Measurements from ENCODE around the gene TMOD1. TPM values are rescaled to one million over a fixed set of nuclear protein-coding genes. Genes with fewer than 3 reads are reported as not detected.

Gene TMOD1
- polyA plus RNA-seq, 1 of the 3 experiments (the other 2 are of a cell fraction) = 0.54 TPM

- CTCF ChIA-PET = interaction anchor here (1.5 to 2.4 kb wide), 2 partner anchors 72 to 88 kb away, joined by 3 to 6 read pairs; no protein-coding TSS in a partner anchor
- no peak overlapping the region for H3K9ac ChIP-seq
- TF ChIP-seq ELF1 (IDR thresholded peaks at IDR 0.05) (no peak), RCOR1 (IDR thresholded peaks at IDR 0.05; ENCODE audit: low read length) (no peak), USF1 (IDR thresholded peaks at IDR 0.05; ENCODE audit: borderline replicate concordance, low read depth) (no peak), REST (IDR thresholded peaks at IDR 0.05; ENCODE audit: low read depth, low read length) (no peak), MEF2A (IDR thresholded peaks at IDR 0.05; ENCODE audit: borderline replicate concordance, low read depth) (no peak), CTCF (IDR thresholded peaks at IDR 0.05) (no peak), FOSL2 (IDR thresholded peaks at IDR 0.05; ENCODE audit: borderline replicate concordance, low read depth) (no peak), EP300 (IDR thresholded peaks at IDR 0.05; ENCODE audit: borderline replicate concordance in 1 of 2, low read depth in 1 of 2, low read length in 1 of 2) (no peak), TEAD4 (IDR thresholded peaks at IDR 0.05; ENCODE audit: borderline replicate concordance, insufficient read depth) (no peak)
- TF ChIP-seq, protein P1, sequence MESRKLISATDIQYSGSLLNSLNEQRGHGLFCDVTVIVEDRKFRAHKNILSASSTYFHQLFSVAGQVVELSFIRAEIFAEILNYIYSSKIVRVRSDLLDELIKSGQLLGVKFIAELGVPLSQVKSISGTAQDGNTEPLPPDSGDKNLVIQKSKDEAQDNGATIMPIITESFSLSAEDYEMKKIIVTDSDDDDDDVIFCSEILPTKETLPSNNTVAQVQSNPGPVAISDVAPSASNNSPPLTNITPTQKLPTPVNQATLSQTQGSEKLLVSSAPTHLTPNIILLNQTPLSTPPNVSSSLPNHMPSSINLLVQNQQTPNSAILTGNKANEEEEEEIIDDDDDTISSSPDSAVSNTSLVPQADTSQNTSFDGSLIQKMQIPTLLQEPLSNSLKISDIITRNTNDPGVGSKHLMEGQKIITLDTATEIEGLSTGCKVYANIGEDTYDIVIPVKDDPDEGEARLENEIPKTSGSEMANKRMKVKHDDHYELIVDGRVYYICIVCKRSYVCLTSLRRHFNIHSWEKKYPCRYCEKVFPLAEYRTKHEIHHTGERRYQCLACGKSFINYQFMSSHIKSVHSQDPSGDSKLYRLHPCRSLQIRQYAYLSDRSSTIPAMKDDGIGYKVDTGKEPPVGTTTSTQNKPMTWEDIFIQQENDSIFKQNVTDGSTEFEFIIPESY (IDR thresholded peaks at IDR 0.05; ENCODE audit: borderline replicate concordance, low read depth) = no peak
Measured at GRCh38 chr9:97526895-97527575, 25.6 kb downstream of the TMOD1 start.

More at GRCh38 chr9:97526895-97527575, 25.6 kb downstream of the TMOD1 start:
- Histone ChIP-seq H3K4me2 (no peak overlapping the region), H3K36me3 (replicated peaks in 1 of 2; ENCODE audit: control insufficient read depth in 1 of 2, insufficient read depth in 2 of 2, low read length in 1 of 2) (peaks cover 0 to 6% of the 10 kb centered on the region in 2 experiments), H3K4me3 (ENCODE audit: low read depth in 2 of 2, low read length in 1 of 2) (no peak overlapping the region), H3K4me1 (ENCODE audit: control insufficient read depth in 1 of 2, insufficient read depth in 2 of 2, low read depth in 1 of 2, low read length in 1 of 2) (peaks cover 0 to 9% of the 10 kb centered on the region in 2 experiments; a peak in 1 of 4 replicates), H3K27ac (ENCODE audit: low read depth in 2 of 2, low read length in 1 of 2) (no peak overlapping the region; a peak in 1 of 4 replicates), H3K27me3 (ENCODE audit: insufficient read depth) (no peaks in the 10 kb centered on the region; the same call in 1 of the 2 replicates), H2AFZ (ENCODE audit: low read depth) (no peak overlapping the region), H3K79me2 (ENCODE audit: insufficient read depth) (no peaks in the 10 kb centered on the region), H4K20me1 (ENCODE audit: insufficient read depth) (no peaks in the 10 kb centered on the region), H3F3A (replicated peaks; ENCODE audit: insufficient read depth) (no peaks in the 10 kb centered on the region), H3K9me3 (no peaks in the 10 kb centered on the region), H3K9me2 (no peaks in the 10 kb centered on the region)
- DNase-seq = no peak
- POLR2A ChIA-PET = no interaction called here
- WGBS (ENCODE audit: low lambda C conversion rate) = 77% methylated on average over 7 of the region's 7 CpGs
